T-helper 2 cell (primary cell): Measurements from ENCODE around the gene LDLRAP1.

ENCODE experiments used
- DNase-seq, 5 experiments: peaks; one replicate each; pipeline versions ENCODE4 v3.0.0 to v3.0.0-alpha.2; 2012 to 2022

Gene LDLRAP1

GRCh38 chr1:25544243-25544764 lies 898 bp downstream of the LDLRAP1 start:
- DNase-seq, result no peak

GRCh38 chr1:25544819-25545218 lies 1.4 kb downstream of the LDLRAP1 start:
- no peak for DNase-seq

DNA sequence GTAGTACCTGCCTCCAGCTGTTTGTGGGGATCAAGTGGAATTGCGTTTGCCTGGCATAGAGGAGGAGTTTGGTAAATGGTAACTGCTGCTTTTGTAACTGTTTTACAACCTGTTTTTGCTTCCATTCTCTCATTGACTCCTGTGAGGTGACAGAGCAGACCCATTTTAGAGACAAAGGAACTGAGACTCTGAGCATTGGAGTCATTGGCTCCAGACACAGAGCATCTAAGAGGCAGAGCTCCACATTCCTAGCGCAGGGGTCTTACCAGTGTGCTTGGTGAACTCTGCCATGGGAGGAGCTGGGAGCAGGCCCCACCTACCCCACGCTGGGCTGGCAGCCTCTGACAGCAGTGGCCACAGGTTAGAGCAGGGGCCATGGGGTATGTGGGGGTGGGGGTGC lies 2.4 kb downstream of the LDLRAP1 start:
- no peak for DNase-seq

DNA sequence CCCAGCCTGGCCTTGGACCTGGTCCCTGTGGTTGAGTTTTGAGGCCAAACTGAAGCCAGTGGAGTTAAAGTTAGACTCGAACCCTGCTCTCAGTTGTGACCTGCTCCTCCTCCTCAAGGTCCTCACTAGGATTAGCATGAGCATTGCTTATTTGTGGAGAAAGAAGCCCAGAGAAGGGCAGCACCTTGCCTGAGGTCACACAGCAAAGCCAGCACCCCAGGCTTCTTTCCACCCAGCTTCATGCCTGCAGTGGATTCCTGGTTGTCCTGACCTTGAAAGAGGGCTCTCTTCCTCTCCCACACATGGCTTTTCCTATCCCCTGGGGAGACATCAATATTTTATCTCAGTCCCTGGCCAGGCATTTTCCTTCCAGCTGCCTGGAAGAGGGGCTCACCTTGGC lies 2.8 kb downstream of the LDLRAP1 start:
- no peak for DNase-seq

DNA sequence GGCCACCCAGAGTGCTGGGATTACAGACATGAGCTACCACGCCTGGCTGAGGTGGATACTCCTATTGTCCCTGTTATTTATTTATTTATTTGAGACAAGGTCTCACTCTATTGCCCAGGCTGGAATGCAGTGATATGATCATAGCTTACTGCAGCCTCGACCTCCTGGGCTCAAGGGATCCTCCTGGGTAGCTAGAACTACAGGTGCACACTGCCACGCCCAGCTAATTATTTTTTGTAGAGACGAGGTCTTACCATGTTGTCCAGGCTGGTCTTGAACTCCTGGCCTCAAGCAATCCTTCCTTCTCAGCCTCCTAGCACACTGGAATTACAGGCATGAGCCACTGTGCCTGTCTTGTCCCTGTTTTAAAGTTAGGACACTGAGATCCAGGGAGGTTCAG lies 5.2 kb downstream of the LDLRAP1 start:
- no peak for DNase-seq

- DNase-seq, result peak; percentile 21 to 84 (median 73)
Measured at GRCh38 chr1:25549273-25550154, 6.1 kb downstream of the LDLRAP1 start.

DNA sequence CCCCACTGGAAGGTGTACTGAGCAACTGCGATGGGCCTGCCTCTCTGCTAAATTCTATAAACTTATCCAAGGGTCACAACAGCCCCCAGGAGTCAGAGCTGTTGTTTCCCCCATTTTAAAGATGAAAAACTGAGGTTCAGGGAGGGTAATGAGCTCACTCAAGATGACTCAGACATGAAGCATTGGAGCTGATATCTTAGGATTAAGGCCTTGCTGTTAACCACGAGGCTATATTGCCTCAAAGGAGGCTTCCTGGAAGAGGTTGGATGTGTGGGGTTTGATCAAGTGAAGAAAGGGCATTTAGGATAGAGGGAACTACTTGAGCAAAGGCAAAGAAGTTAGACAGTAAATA lies 6.7 kb downstream of the LDLRAP1 start:
- no peak for DNase-seq

DNA sequence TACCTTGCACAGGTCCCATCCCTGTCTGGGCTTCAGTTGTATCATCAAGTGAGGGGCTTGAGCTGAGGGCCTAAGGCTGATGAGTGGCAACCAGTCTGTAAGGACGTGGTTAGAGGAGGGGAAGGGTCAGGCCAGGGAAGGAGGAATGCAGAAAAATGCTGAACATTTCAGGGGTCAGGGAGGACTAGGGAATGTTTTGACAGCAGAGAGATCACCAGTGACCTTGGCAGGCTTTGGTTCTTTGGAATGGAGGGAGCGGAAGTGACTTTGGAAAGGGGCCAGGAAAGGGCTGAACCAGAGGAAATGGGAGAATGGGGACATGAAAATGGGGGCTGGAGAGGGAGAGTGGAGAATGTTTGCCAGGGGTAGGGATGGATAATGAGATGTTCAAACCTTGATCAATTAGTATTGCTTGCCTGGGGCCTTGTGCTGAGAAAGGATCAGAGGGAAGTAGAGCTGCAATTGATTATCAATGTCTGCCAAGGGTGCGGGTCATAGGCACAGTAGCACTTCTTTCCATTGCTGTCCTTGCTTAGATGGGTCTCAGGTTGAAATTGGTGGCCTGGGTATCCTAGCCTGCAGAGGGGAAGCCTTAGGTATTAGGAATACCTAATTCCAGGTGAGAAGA lies 7.4 kb downstream of the LDLRAP1 start:
- DNase-seq, result no peak

DNA sequence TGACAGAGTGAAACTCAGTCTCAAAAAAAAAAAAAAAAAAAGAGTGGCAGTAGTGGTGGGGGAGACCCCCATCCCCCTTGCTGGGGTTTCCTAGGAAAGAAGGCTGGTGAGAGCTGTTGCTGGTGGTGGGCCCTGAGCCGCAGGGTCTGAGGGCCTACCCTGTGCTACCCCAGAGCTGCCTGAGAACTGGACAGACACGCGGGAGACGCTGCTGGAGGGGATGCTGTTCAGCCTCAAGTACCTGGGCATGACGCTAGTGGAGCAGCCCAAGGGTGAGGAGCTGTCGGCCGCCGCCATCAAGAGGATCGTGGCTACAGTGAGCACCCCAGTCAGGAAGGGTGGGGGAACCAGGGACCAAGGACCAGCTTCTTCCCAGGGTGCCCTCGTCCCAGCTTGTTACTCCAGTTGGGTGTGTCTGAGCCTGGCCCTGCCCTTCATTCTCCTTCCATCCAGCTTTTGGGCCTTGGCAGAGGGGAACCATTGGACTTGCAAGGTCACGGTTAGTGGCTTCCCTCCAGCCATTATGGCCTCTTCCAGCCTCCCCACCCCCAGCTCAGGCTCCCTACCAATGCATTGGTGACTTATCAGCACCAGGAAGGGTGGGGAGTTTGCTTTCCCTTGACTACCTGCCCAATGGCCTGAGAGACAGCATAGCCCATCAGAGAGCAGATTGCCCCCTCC lies 10.5 kb downstream of the LDLRAP1 start:
- no peak for DNase-seq

GRCh38 chr1:25554430-25554780 lies 11.0 kb downstream of the LDLRAP1 start:
- DNase-seq, result no peak

DNA sequence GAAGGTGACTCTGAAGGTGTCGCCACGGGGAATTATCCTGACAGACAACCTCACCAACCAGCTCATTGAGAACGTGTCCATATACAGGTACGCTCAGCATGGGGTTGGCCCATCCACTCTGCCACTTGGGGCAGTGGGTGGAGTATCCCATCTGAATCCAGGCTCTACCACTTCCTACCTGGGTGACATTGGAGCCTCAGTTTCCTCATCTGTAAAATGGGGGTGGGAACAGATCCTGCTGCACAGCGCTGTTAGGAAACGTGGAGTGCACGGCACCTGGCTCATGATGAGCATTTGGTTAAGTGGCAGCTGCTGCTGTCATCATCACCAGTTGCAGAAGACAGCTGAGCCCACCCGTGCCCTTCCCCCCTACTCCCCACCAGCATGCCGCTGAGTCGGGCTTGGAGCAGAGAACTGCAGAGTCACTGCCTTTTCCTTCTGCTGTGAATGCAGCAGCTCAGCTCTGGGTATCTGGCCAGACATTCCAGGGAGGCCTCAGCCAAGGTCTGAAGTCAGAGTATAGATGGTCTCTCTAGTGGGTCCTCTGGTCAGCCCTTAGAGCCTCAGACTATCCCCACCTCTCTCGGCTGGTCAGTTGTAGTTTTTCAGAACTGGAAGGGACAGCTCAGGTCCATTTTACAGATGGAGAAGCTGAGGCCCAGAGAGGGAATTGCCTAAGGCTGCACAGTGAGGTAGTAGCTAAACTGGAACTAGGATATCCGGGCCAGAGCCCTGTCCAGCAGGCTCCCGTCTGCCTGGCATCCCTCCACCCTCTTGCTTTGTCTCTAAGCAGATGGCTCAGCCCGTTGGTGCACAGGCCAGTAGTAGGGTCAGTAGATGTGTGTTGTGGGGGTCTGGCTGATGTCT lies 11.7 kb downstream of the LDLRAP1 start:
- DNase-seq, result no peak

DNA sequence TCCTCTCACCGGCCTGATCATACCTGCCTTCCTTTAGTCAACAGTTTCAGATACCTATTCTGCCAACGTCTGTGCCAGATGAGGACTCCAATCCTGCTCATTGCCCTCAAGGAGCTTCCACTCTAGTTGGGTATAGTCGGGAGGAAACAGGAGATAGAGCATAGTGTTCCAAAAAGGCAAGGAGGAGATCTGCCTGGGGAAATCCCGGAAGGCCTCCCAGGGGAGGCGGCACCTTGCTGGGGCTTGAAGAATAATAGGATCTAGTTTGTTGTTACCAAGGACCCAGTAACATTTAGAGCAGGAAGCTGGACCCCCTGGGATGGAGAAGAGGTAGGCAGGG lies 12.3 kb downstream of the LDLRAP1 start:
- no peak for DNase-seq

DNA sequence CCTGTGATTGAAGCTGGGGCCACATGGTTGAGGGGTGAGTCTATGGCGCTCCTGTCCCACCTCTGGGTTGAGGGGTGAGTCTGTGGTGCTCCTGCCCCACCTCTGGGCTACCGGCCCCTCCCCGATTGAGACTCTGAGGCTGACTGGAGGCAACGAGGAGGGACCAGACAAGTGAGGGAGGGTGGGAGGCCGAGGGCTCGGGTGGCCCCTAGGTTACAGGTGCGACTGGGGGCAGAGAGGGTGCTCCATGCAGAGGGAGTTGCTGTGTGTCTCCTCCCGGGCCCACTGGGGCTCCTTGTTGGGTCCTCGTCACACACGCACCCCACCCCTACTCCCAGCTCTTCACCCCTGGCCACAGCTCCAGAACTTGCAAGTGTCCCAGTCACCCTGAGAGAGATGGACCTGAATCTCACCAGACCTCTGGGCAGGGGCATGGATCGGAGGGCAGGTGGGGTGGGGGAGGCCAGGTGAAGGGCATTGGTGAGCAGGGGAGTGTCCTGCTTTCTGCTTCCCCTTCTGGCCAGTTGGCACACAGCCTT lies 12.8 kb downstream of the LDLRAP1 start:
- no peak for DNase-seq

DNA sequence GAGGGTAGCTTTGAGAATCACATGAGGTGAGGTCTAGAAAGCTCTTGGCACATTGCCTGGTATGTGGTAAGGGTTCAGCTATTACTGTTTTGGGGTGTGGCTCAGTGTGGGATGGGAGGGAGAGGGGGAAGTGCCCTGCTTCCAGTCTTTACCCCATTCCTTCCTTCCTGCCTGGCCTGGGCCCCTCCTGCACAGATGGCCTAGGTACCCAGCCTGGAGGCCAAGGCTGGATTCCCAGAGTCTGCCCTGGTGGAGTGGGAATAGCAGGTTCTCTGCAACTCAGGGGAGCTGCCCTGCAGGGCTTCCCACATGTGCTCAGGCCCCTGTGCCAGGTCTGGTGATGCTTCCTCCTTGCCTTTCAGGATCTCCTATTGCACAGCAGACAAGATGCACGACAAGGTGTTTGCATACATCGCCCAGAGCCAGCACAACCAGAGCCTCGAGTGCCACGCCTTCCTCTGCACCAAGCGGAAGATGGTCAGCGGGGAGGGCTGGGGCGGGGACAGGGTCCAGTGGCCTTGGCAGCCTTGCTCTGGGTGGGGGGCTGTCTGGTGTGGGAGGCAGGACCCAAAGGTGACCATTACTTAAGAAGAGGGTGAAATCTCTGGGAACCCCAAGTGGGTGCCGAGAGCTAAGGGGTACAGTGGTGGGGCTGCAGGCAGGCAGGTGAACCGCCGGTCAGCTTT lies 13.5 kb downstream of the LDLRAP1 start:
- DNase-seq, result peak in 2 of 5 experiments; percentile 40 to 77

- no peak for DNase-seq
Measured at GRCh38 chr1:25557543-25557942, 14.1 kb downstream of the LDLRAP1 start.

GRCh38 chr1:25559031-25559430 lies 15.6 kb downstream of the LDLRAP1 start:
- no peak for DNase-seq

- no peak for DNase-seq
Measured at GRCh38 chr1:25560001-25560400, 16.6 kb downstream of the LDLRAP1 start.

DNA sequence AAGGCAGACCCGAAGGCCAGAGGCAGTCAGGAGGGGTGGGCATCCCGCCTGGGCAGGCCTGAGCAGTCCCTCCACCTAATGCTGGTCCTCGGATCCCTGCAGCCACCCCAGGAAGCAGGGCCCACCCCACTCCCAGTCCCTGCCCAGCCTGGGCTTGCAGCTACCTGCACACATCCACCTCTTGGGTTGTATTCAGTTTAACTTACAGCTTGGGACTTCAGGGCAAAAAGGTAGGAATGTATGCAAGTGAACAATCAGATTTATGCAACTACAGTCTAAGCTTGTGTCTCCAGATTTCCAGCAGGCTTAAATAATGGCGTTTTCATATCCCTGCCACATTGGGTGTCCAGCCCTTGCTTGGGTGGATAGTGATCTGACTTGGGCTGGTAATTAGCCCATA lies 17.4 kb downstream of the LDLRAP1 start:
- DNase-seq, result no peak

DNA sequence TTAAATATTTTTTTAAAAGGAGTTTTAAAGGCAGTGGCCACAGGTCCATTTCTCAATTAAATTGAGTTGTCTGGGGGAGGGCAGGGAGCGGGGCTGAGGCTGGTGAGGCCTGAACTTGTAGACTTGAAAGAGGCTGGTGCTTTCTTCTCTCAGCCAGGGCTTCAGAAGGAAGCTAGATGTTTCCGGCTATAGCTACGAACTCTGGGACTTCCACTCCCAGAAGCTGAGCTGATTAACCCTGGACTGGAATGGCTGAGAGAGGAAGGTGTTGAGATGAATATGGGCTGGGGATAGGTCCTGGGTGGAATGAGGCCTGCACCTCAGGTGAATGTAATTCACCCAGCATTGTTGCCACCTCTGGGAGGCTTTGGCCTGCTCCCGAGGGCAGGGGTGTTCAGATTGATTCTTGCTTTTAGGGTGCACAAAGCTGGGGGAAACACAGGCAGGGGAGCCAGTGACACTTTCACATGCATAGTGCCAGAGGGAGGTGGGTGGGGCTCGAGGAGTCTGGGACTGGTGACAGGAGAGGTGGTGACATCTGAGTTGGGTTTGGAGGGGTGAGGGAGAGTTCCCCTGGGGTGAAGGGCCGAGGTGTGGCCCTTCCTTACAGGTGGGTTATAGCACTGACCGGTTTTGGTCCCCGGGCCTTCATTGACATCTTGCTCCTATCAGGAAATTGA lies 18.2 kb downstream of the LDLRAP1 start:
- no peak for DNase-seq

GRCh38 chr1:25562101-25562927 lies 18.9 kb downstream of the LDLRAP1 start:
- peak in 4 of 5 experiments; percentile 18 to 94 (median 77) for DNase-seq
